Measurements from ENCODE around the gene EVX1.

DNA sequence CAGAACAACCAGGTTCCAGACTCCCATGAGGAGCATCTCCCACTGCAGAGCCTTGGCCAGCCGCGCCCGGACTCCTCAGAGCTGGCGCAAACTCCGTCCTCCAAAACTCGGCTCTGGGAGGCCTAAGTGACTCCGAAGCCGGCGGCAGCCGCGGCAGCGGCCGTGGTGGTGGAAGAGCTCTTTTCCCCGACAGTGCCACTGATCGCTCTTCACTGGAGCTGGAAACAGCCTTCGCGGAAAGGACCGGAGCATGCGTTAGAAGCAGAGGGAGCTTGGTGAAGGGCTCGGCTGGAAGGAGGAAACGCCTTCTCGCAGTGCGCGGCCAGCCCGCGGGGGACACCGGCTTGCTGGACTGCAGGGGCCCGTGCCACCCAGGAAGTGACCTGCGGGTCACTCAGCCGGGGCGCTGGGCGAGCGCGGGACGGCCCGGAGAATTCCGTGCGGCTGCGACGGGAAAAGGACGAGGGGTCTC is 37.7 kb upstream of the EVX1 start:
- TF ChIP-seq ZBTB7A (IDR thresholded peaks at IDR 0.05; ENCODE audit: low read depth) = no peak
- no peak for TF ChIP-seq TAF1 (IDR thresholded peaks at IDR 0.05; ENCODE audit: low read depth)
- no peak for TF ChIP-seq CREB1 (IDR thresholded peaks at IDR 0.05; ENCODE audit: low read depth)
- TF ChIP-seq, protein P1, sequence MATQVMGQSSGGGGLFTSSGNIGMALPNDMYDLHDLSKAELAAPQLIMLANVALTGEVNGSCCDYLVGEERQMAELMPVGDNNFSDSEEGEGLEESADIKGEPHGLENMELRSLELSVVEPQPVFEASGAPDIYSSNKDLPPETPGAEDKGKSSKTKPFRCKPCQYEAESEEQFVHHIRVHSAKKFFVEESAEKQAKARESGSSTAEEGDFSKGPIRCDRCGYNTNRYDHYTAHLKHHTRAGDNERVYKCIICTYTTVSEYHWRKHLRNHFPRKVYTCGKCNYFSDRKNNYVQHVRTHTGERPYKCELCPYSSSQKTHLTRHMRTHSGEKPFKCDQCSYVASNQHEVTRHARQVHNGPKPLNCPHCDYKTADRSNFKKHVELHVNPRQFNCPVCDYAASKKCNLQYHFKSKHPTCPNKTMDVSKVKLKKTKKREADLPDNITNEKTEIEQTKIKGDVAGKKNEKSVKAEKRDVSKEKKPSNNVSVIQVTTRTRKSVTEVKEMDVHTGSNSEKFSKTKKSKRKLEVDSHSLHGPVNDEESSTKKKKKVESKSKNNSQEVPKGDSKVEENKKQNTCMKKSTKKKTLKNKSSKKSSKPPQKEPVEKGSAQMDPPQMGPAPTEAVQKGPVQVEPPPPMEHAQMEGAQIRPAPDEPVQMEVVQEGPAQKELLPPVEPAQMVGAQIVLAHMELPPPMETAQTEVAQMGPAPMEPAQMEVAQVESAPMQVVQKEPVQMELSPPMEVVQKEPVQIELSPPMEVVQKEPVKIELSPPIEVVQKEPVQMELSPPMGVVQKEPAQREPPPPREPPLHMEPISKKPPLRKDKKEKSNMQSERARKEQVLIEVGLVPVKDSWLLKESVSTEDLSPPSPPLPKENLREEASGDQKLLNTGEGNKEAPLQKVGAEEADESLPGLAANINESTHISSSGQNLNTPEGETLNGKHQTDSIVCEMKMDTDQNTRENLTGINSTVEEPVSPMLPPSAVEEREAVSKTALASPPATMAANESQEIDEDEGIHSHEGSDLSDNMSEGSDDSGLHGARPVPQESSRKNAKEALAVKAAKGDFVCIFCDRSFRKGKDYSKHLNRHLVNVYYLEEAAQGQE (IDR thresholded peaks at IDR 0.05; ENCODE audit: low read depth) = no peak
- TF ChIP-seq, protein P2, sequence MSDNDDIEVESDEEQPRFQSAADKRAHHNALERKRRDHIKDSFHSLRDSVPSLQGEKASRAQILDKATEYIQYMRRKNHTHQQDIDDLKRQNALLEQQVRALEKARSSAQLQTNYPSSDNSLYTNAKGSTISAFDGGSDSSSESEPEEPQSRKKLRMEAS (IDR thresholded peaks at IDR 0.05) = no peak
- no peak for TF ChIP-seq NFIC (IDR thresholded peaks at IDR 0.05)
- no peak for TF ChIP-seq EP300 (IDR thresholded peaks at IDR 0.05; ENCODE audit: borderline replicate concordance)
- TF ChIP-seq CEBPB (IDR thresholded peaks at IDR 0.05) = no peak
- no peak for TF ChIP-seq EGR1 (IDR thresholded peaks at IDR 0.05)
- no peak for TF ChIP-seq TCF12 (IDR thresholded peaks at IDR 0.05; ENCODE audit: low read depth)
